ENCODE data around the gene GPR108.
"Not testable (repeated sequence)": the region's sequence is repeated elsewhere in the genome, so short reads cannot be mapped to it uniquely, and the experiment has no call there.

GPR108 gene

DNA sequence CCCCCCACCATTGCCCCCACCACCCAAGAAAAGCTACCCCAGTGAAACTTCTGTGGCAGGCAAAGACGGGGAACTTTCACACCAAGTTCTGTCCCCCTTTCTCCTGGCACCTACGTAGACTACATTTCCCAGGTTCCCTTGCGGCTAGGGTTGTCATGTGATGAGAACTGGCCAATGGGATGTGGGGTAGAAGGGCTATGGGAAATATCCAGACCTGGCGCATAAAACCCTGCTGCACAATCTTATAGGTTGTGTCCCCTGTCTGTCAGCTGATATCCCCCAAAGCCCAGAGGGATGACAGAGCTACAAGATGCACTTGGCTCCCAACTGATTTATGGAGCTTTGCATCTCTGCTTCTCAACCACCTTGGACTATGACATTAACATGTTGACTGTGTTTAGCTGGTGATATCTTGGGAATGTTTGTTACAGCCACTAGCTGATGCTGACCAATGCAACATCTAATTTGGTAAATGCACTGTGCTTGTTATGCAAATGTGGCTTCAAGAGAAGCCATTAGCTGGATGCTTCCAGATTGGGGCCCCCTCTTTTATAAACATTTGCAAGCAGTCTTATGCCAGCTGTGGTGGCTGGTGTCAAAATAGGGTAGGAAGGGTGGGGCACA is 23.8 kb upstream of the GPR108 start:
- DNase-seq (ENCODE audit: low spot score), result no peak

DNA sequence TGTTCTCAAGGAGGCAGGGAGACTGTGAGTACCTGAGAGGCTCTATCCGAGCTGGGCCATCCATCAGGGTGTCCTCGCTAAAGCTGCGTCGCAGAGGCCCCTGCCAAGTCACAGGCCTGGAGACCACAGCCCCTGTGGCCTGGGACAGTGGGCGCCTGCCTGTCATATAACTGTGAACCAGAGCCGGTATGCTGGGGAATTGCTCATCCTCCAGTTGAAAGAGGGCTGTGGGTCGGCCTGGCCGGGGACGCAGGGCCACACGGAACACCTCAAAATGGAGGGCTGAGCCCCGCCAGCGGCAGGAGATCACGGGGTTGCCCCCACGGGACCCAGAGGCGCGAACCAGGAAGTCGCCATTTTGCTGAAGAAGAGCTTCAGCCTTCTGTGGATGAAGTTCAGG is 23.2 kb upstream of the GPR108 start:
- no peak for DNase-seq (ENCODE audit: low spot score)

DNA sequence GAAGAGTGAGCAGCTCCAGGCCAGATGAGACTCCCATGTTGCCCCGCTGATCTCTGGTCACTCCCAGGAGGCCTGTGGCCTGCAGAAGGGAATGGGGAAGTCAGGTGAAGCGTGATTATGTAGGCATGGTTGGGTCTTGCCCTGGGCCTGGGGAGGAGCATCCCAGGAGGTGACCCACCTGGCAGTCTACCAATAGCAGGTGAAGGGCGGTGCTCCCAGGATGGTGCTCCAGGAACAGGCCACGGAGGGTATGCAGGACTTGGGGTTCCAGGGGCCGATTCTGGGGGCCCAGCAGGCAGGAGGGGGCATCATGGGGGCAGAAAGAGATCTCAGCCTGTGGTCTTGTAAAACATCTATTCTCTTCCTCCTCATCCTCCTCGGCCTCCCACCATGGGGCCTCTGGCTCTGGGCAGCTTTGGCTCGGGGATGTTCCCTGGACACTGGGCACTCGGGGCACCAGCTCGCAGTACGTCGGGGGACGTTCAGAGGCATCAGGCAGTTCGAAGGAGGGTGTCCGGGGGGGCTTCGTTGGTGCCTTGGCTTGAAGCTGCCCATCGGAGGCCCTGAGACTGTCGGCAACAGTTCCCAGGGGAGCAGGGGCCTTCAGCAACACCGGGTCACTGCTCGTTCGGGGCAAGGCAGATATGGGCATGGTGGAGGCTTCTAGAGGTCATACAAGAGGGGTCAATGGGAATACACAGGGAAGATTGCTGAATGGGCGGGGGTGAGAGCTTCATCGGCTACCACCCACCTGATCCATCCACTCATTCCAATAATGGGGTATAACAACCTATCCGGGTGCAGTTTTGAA is 17.5 kb upstream of the GPR108 start:
- no peak for DNase-seq (ENCODE audit: low spot score)

DNA sequence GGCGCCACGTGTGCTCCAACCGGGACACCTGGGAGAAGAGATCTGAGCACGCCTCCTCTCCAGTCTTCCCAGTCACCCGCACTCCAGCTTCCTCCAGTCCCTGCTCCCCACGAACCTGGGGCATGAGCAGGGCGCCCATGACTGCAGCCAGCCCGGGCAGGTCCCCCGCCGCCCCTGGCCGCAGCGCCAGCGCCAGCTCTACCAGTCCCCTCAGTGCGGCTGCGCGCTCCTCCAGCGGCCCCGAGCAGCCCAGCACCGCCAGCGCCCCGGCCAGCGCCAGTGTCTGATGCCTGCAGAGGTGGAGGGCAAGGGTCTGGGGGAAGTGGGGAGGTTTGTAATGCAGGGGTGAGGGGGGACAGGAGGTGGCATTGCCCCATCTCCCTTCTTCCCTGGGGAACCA is 16.8 kb upstream of the GPR108 start:
- DNase-seq (ENCODE audit: low spot score), result no peak

DNA sequence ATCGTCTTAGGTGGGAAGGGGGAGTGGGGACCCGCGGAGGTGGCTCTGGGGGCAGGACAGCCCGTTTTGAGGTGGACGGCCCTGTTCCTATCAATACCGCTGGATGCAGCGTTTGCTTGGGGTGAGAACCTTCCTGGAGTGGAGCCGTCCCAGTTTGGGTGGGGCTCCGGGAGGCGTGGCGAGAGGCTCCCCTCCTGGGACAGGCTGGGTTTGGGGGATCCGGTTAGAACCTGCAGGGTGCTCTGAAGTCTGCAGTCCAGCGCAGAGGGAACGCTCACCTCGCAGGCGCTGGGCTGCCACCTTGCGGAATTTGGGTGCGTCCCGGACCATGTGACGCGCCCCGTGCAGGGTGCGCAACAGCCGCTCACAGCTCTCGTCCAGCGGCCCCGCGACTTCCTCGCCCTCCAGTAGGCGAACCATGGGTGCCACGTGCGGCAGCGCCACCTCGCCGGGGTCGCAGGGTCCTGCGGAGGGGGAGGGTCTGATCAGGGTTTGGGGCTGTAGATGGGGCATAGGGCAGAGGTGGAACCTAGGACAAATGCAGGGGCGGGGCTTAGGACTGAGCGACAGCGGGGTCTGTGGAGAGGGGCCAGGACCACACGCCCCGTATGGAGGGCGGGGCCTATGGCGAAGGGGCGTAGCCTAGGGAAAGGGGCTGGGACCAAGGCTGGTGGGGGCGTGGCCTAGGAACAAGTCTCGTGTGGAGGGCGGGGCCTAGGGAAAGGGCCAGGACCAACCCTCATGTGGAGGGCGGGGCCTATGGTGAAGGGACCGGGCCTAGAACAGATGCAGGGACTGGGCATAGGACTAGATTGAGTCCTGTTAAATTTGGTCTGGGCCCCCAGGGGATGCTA is 16.0 kb upstream of the GPR108 start:
- DNase-seq (ENCODE audit: low spot score), result peak; percentile 94

DNA sequence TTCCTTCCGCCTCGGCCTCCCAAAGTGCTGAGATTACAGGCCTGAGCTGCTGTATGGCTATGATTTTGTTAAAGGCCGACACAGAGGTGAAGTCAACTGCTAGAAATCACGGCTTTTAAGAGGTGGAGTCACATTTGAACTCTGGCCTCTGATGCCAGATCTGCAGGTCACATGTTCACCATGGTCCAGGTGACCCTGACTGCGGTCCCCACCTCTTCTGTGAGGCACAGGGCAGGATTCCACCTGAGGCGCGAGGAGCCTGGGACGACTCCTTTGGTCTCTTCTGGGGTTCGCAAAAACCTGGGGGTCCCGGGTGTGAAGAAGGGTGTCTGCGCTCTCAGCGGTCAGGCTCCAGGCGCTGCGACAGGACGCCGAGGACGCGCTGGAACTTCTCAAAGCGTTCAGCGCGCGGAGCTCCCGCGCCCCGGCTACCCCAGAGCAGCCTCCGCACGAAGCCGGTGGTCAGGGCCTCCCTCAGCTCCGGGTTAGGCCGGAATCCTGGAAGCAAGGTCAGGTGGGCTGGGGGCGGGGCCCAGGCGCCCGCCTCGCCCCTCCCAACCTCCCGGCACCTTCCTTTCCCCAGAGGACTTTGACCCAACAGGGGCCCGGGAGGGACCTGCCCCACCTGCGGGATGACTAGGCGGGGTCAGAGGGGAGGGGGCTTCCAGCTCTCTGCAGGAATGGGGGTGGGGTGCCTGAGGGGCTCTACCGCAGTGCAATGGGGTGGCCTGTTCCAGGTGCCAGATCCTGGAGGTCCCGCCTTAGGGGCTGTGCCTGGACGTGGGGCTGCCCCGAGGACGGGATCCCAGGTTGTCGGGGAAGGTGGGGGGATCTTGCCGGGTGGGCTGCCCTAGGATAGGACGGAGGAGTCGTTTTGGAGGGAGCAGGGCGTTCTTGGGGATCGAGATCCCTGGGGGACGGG is 15.1 kb upstream of the GPR108 start:
- DNase-seq (ENCODE audit: low spot score), result peak; percentile 87

DNA sequence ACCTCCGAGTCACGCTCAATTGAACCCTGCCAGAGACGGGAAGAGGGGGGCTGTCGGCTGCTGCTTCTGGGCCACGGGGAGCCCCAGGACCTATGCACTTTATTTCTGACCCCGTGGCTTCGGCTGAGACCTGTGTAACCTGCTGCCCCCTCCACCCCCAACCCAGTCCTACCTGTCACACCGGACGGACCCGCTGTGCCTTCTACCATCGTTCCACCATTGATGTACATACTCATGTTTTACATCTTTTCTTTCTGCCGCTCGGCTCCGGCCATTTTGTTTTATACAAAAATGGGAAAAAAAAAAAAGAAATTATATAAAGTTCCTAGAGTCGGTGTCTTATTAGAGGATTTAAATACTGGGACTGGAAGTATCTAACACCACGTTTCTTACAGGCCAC is 13.8 kb upstream of the GPR108 start:
- DNase-seq (ENCODE audit: low spot score), result no peak

DNA sequence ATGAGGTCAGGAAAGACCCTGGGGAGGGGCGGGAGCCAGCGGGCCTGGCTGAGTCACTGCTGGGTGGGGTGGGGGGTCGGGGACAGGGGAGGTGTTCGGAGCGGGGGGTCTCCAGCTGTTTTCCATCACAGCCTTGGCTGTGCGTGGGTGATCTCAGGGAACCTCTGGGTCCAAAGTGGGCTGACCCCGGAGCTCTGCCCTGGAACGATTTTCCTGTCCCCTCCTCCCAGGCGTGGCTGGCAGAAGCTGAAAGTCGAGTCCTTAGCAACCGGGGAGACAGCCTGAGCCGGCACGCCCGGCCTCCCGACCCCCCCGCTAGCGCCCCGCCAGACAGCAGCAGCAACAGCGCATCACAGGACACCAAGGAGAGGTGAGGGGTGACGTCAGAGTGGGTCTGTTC is 12.7 kb upstream of the GPR108 start:
- DNase-seq (ENCODE audit: low spot score), result no peak

DNA sequence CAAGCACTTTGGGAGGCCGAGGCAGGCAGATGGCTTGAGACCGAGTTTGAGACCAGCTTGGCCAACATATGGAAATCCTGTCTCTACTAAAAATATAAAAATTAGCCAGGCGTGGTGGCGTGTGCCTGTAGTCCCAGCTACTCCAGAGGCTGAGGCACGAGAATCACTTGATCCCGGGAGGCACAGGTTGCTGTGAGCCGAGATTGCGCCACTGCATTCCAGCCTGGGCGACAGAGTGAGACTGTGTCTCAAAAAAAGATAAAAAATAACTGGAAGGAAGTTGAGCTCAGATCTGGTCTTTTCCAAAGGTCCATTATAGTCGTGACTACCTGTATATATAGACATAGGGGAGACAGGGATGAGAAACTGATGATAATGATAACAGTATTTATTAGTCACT is 11.2 kb upstream of the GPR108 start:
- DNase-seq (ENCODE audit: low spot score), result not testable (repeated sequence)

DNA sequence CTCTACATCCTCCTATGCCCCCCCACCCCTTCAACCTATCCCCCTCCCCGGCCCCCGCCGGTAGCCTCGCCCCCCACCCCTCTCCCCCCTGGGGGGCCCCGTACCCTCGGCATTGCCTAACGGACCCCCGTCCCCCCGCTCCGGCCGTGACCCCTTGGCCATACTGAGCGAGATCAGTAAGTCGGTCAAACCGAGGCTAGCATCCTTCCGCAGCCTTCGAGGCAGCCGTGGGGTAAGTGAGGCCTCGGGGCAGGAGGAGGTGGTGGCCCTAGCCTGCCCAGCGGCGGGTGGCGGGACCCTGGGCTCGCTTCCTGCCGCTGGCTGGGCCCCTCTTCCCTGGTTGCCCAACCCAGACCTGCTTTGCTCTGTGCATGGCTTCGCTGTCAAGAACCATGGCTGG is 8.6 kb upstream of the GPR108 start:
- no peak for DNase-seq (ENCODE audit: low spot score)

DNA sequence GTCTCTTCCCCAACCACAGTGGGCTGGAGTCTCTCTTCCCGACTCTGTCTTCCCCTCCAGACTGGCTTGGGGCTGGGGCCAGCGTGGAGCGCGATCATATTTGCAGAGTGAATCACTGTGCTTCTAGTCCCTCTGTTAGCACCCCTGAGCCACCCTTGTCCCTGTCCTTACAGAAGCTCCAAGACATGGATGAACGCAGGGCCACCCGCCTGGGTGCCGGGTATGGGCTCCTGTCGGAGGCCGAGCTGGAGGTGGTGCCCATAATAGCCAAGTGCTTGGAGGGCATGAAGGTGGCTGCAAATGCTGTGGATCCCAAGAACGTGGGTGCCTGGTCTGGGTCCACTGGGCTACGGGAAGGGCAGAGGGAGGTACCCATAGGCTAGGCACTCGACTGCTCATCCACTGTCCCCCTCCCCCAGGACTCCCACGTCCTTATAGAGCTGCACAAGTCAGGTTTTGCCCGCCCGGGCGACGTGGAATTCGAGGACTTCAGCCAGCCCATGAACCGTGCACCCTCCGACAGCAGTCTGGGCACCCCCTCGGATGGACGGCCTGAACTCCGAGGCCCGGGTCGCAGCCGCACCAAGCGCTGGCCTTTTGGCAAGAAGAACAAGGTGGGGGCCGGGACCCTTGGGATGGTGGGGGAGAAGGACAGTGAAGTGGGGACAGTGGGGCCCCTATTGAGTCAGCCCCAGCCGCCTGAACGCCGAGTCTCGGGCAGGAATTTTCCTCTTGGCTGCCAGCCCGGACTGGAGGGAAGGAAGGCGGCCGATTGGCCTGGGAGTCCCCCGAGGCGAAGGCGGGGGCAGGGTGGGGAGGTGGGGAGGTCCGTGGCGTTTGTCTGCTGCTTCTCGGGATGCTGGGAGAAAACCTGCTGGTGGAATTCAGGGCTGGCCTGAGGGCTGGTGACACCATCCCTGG is 7.3 kb upstream of the GPR108 start:
- DNase-seq (ENCODE audit: low spot score), result no peak

DNA sequence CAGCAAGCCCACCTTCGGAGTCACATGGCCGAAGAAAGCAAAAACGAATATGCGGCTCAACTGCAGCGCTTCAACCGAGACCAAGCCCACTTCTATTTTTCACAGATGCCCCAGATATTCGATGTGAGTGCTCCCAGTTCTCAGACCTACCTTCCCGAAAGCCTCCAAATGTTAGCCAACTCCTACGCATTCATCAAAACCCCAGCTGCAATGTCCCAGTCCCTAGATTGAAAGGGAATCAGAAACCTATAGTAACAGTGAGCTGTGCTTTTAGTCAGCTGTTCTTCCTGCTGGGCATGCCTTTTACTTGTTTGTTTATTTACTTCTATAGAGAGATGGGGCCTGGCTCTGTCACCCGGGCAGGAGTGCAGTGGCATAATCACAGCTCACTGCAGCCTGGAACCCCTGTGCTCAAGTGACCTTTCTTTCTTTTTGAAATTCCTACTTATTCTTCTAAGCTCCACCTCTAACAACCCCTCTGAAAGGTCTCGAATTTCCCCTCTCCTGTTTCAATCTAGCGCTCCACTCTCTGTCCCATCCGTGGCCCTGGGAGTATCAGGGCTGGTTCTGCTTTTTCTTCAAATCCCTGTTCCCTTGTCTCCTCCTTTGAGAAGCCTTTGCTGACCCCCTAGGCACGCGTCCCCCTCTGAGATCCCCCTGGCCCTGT is 6.5 kb upstream of the GPR108 start:
- DNase-seq (ENCODE audit: low spot score), result no peak

DNA sequence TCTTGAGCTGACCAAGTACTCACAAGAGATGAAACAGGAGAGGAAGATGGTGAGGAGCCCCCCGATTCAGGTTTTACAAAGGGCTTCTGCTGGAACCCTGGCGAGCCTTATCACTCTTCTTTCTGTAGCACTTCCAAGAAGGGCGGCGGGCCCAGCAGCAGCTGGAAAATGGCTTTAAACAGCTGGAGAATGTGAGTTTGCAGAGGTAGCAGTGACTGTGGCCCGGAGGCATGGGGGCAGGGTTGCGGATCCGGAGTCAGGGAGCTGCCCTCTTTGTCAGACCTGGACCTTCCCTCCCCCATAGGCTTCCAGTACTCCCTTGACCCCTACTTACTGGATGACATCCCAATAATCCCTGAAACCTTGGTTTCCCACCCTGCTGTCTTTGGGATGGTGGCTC is 5.7 kb upstream of the GPR108 start:
- DNase-seq (ENCODE audit: low spot score), result no peak

DNA sequence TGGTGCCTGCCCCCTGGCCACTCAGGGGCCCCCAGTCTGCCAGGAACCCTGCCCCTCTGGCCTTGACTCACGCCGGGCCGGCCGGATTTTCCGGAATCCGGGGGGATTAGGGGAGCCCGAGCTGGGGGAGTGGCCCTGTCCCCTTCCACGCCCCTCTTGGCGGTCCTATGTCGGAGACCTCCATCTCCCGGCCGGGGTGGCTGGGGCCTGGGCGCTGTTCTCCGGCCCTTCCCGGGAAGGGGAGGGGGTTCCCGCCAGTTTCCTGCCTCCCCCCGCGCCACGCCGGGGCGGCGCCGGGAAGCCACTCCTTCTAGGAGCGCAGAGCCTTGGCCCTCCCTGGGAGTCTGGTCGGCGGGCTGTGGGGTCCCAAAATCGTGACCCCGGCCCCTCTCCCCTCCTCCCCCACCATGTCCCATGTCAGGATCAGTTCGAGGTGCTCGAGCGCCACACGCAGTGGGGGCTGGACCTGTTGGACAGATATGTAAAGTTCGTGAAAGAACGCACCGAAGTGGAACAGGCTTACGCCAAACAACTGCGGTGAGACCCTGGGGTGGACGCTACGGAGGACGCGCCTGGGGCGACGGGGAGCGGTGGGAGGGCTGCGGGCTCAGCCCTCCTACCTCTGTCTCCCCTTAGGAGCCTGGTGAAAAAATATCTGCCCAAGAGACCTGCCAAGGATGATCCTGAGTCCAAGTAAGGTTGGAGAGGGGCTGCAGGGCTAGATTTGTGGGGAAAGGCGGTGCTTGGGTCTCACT is 3.4 kb upstream of the GPR108 start:
- no peak for DNase-seq (ENCODE audit: low spot score)

DNA sequence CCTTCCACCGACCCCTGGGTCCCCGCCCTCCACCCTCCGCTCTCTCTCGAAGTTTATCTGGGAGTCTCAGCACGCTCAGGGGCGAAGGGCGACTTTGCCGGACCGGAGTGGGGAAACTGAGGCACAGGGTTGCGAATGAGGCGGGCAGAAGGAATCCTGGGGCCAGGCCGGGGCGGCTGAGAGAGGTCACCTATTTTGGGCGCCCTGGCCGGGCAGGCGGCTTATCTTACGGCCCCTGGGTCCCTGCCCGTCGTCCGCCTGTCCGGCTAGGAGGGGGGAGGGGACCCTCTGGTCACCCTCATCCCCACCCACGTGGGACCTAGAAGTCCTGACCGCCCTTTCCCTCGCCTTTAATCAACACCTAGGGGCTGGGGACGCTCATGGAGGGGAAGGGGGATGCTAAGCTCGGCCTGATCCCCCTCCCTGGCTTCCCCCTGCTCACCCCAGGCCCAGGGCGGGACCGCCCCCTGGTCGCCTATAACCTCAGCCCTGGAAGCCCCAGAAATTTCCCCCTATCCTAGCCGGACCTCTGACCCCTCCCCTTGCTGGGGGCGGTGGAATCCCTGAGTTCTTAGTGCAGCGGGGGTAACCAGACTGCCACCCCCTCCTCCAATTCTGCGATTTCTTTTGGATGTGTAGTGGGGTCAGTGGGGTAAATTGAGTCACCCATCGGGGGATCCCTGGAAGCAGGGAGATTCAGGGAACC is 2.7 kb upstream of the GPR108 start:
- peak; percentile 61 for DNase-seq (ENCODE audit: low spot score)

DNA sequence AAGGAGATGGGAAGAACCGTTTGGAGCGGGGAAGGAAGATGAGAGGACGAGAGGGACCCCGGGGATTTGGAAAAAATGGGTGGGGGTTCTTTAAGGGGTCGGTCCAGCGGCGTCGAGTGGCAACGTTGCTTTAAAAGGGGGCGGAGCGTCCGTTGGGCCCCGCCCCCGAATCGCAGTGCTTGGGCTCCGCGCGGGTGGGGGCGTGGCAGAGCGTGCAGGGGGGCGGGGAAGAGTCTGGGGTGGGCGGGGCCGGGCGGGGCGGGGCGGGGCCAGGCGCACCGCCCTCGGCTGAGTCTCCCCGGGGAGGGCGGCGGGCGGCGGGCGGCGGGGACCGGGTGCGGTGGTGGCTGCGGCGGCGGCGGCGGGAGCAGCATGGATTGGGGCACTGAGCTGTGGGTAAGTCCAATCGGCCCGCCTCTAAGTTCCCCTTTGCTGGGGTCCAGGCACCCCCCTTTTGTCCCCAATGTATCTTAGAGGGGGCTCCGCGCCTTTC is 2.1 kb upstream of the GPR108 start, which contains the start of gene TRIP10:
TSS of gene TRIP10 (plus strand) at position 291 of the 493 bp plus-strand sequence. CDS start at position 373, 82 bp downstream.
- DNase-seq (ENCODE audit: low spot score), result peak; percentile 72

DNA sequence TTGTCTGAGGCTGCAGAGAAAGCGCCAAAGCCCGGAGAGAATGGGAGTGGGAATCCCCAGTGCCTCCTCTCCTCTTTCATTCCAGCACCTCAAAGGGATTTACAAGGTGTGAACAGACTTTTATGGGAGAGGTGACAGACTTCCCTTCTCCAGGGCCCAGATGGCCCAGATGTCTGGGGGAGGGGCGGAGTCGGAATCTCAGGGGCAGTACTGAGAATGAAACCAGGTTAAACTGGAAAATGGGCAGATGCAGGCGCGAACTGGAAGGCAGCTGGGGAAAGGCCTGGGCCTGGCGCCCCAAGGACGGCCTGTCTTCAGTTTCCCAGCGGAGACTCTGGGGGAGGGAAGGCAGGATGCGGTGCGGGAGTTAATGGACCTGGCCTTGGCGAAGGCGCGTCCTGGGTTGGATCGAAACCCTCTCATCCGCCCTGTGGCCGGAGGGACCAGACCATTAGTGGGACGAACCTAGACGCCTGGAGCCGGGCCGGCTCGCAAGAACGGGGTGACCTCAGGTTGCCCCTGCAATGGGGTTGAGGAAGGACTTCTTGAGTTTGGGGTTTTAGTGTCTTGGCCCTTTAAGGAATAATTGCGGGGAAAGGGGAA is 1.5 kb upstream of the GPR108 start:
- no peak for DNase-seq (ENCODE audit: low spot score)

Measured in HuH-7 (cell line).